Kidney capillary endothelial cell (primary cell): ENCODE measurements around the gene CFAP46.
"Not testable (repeated sequence)": the region's sequence is repeated elsewhere in the genome, so short reads cannot be mapped to it uniquely, and the experiment has no call there.

Source experiments
- DNase-seq: peaks from one replicate; pipeline ENCODE4 v3.0.0-alpha.2; 2018; ENCODE audit warnings: low spot score

CFAP46 gene

GRCh38 chr10:132962623-132963429 lies 20.5 kb upstream of the CFAP46 start:
- DNase-seq, result peak; percentile 10

DNA sequence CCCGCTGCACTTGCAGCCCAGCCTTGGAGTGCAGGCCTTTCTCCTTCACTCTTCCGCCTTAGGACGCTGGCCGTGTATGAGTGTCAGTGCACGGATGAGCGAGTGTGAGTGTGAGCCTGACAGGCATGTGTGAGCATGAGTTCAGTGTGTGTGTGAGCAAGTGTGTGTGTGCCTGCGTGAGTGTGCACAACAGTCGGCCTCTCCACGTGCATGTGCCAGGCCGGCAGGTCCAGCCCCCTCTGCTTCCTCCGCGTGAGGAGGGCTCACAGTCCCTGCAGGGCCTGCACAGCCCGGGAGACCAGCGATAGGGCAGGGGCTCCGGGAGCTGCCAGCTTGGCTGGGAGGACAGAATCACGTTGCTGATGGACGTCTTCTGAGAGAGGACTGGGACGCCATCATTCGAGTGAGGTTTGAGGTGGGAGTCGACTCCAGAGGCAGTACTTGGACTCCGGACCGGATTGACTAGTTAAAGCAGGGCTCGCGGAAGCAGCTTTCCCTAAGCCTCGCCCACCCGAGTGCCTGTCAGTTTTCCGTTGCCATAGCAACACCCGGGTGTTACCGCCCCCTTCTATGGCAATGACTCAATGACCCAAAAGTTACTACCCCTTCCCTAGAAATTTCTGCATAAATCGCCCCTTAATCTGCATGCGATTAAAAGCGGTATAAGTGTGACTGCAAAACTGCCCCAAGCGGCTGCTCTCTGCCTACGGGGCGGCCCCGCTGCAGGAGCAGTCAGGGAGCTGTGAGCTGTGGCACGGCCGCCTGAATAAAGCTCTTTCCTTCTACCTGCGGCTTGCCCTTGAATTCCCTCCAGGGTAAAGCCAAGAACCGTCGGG lies 19.6 kb upstream of the CFAP46 start:
- DNase-seq, result peak; percentile 62

- DNase-seq, result no peak
Observed at GRCh38 chr10:132961420-132961786, 19.0 kb upstream of the CFAP46 start.

GRCh38 chr10:132960631-132961419 lies 18.5 kb upstream of the CFAP46 start:
- no peak for DNase-seq

DNA sequence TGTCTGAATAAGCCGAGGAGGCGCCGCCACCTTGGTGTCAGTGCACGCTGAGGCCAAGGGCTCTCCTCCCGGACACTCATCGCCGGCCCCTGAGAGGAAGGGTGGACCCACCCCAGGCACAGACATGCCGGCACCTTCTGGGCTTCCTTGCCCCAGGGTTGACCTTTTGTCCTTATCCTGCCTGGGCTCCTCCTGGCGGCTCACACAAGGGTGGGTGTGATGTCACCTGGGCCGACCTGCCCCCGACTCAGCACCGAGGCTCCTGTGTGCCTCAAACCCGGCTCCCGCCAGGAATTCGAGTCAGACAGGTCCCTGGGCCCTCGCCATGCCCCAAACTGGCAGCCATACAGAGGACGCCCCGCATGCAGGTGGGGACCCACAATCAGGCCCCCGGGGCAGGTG lies 17.7 kb upstream of the CFAP46 start:
- DNase-seq, result peak; percentile 6

DNA sequence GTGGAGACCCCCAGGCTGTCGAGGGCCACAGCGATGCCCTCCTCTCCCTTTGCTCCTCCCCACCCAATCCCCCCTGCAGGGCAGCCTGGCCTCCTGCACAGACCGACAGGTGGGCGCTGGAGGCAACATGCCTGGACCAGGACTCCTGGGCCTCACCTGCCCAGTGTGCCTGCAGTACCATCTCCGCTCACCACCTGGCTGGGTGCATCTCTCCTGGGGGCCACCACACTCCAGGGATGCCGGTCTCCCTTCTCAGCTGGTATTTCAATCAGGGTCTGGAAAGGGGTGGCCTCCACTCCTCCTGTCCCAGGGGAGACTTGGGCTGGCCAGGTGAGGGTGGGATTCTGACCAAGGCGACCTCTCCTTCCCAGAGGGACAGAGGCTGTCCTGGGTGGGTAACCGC lies 17.2 kb upstream of the CFAP46 start:
- DNase-seq, result no peak

DNA sequence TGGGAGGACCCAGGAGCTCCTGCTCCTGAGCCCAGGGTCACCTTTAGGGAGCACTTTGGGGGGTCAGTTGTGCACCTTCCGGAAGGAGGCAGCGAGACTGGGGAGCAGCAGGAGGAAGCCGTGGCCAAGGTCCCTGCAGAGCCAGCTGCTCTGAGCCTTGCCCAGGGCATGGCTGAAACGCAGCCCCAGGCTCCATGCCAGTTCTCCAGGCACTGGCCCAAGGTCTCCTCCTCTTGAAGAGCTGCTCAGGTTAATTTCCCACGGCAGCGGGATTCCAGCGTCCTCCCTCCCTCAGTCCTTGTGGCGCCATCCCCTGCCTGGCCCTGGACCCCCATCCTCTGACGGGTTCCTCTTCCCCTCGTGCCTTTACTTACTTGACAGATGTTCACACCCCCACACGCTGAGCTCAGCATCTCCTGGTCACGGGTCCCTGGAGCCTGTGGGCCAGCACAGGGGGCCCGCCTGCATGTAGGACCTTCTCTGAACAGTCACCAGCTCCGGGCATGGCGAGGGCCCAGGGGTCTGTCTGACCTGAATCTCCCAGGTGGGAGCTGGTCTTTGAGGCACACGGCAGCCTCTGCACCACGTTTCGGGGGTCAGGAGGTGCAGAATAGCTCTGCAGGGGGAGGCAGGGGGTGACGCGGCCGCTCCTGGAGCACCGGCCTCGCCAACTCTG lies 16.7 kb upstream of the CFAP46 start:
- no peak for DNase-seq

- no peak for DNase-seq
Observed at GRCh38 chr10:132957981-132958882, 15.9 kb upstream of the CFAP46 start.

DNA sequence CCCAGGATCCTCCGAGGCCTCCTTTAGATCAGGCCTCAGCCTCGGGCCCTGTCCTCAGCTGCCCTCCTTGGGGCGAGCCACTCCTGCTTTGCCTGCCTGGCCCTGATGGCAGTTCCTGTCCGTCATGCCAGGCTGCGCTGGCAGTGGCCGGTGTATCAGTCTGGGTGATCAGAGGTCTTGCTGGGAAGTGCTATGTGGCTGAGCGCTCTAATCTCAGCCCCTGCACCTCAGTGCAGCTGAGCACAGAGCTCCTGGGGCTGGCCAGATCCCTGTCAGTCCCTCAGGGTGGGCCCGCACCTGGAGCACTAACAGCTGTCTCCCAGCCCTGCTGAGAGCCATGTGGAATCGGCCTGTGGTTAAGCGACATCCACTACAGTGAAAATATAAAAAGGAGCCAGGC lies 14.8 kb upstream of the CFAP46 start:
- no peak for DNase-seq

GRCh38 chr10:132956259-132956658 lies 13.9 kb upstream of the CFAP46 start:
- not testable (repeated sequence) for DNase-seq

- DNase-seq, result no peak
Observed at GRCh38 chr10:132955479-132955878, 13.1 kb upstream of the CFAP46 start.

- no peak for DNase-seq
Observed at GRCh38 chr10:132953428-132953827, 11.1 kb upstream of the CFAP46 start.

DNA sequence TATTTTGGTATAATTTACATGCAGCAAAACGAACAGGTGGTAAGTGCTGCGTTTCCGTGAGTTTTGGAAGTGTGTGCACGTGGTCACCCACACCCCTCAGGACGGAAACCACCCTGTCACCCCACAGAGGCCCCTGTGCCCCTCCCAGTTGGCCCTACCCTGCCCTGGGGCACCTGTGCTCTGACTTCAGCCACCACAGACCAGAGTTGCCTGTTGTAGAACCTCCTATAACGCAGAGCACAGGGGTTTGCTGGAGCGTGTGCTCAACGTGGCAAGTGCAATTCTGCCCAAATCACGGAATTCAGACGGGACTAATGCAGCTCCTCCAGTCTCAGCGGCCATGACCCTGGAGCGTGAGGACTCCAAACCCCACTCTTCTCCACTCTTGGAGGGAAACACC lies 9.6 kb upstream of the CFAP46 start:
- DNase-seq, result no peak

- no peak for DNase-seq
Observed at GRCh38 chr10:132948351-132948750, 6.0 kb upstream of the CFAP46 start.

DNA sequence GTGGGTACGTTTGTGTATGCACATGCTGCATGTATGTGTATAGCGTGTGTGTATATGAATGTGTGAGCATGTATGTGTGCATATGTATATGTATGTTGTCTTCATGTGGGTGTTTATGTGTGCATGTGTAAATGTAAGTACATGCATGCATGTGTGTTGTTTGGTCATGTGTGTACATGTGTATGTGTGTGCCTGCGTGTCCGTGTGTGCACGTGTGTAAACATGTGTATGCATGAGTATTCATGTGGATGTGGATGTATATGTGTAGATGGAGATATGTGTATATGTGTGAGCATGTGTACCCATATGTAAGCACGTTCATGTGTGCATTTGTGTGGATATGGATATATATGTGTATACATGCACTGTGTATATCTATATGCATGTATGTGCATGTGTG lies 5.5 kb upstream of the CFAP46 start:
- no peak for DNase-seq

- DNase-seq, result no peak
Observed at GRCh38 chr10:132946806-132947546, 4.6 kb upstream of the CFAP46 start.

DNA sequence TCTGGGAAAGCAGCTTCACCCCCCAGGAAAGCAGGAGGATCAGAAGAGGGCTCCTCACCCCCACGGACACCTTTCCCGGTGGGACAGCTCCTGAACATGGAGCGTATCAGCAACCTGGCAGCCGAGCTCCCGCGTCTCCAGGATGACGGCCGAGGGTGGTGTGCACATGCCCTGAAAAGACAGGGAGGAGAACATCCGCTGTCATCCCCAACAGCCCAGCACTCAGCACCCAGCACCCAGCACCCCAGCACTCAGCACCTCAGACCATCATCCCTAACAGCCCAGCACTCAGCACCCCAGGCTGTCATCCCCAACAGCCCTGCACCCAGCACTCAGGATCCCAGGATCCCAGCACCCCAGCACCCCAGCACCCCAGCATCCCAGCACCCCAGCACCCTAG lies 3.9 kb upstream of the CFAP46 start:
- DNase-seq, result no peak

- DNase-seq, result no peak
Observed at GRCh38 chr10:132945894-132946255, 3.5 kb upstream of the CFAP46 start.

DNA sequence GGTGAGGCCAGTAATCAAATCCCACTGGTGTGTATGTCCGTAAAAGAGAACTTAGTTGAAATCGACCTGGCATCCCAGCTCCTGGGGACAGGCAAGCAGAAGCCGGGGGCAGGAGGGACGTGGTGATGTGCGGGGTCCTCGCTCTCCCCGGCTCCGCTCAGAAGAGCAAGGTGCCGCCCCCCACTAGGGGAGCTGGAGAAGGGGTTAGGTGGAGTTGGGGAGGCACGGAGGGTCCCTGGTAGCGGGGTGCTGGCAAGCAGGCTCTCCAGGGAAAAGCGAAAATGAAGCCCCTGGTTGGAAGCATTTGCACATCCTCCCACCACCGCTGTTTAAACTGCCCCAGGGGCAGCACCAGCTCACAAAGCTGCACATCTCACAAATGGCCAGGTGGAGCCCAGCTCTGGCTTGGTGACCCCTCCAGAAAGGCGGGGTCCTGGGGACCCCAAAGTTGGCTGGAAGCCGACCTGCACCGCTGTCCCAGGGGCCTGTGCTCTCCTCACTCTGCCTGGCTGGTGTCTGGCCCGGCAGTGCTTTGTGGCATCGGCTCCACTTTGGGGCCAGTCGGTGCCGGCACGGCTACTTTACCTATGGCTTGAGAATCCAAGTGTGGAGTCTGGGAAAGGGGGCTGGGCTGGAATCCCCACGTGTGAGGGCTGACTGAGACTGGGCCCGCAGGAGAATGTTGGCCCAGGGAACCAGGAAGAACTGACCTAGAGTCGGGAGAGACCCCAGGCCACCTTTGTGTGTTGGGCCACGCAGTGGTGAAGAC lies 2.9 kb upstream of the CFAP46 start:
- no peak for DNase-seq

GRCh38 chr10:132944510-132944909 lies 2.1 kb upstream of the CFAP46 start:
- no peak for DNase-seq
